Sigmoid colon (tissue), 7 donors: Measurements from ENCODE around the gene HSPB7. TPM values are rescaled to one million over a fixed set of nuclear protein-coding genes. Genes with fewer than 3 reads are reported as not detected.
"Not testable (repeated sequence)": the region's sequence is repeated elsewhere in the genome, so short reads cannot be mapped to it uniquely, and the experiment has no call there.

ENCODE experiments used
- DNase-seq: peaks from one replicate; pipeline ENCODE4 v3.0.0-alpha.2; 2019
- H3K27ac ChIP-seq, 4 donors: fragments of 200-600 bp; sonication (generic); one replicate each; pipeline ENCODE4 v1.5.1; 2016 to 2019; ENCODE audit warnings: mild to moderate bottlenecking in 1 of 4
- H3K27me3 ChIP-seq, 3 donors: fragments of 200-600 bp; sonication (generic); one replicate each; pipeline ENCODE4 v1.5.1; 2019; ENCODE audit warnings: mild to moderate bottlenecking in 1 of 3
- H3K36me3 ChIP-seq, 4 donors: fragments of 200-600 bp; sonication (generic); one replicate each; pipeline ENCODE4 v1.5.1; 2016 to 2019
- H3K4me1 ChIP-seq, 4 donors: fragments of 200-600 bp; sonication (generic); one replicate each; pipeline ENCODE4 v1.5.1; 2017 to 2019
- H3K4me3 ChIP-seq, 4 donors: fragments of 200-600 bp; sonication (generic); one replicate each; pipeline ENCODE4 v1.5.1; 2017 to 2019; ENCODE audit warnings: mild to moderate bottlenecking in 2 of 4, moderate library complexity in 1 of 4
- H3K9me3 ChIP-seq, 4 donors: fragments of 200-600 bp in 3 of 4; sonication (generic) in 3 of 4; one replicate each; pipeline versions ENCODE4 v1.5.1 to v1.6.1; 2013 to 2019
- CTCF ChIP-seq, 4 experiments: fragments of 450-650 bp in 3 of 4; fragments of 200-600 bp in 1 of 4; IDR thresholded peaks; one replicate each; pipeline ENCODE4 v1.5.1; 2016 to 2019; ENCODE audit warnings: antibody characterized with exemption in 4 of 4, mild to moderate bottlenecking in 3 of 4, moderate library complexity in 2 of 4
- EP300 ChIP-seq, 4 donors: sonication (generic); formaldehyde crosslinking; IDR thresholded peaks; one replicate each; pipeline ENCODE4 v1.6.1; 2017; ENCODE audit warnings: antibody characterized with exemption in 4 of 4
- POLR2A ChIP-seq, 2 donors: fragments of 450-650 bp; IDR thresholded peaks; one replicate each; pipeline ENCODE4 v1.6.1; 2016; ENCODE audit warnings: antibody characterized with exemption in 2 of 2, mild to moderate bottlenecking in 2 of 2, moderate library complexity in 2 of 2
- POLR2AphosphoS5 ChIP-seq, 4 donors: sonication (generic); formaldehyde crosslinking; IDR thresholded peaks; one replicate each; pipeline ENCODE4 v1.6.1; 2017; ENCODE audit warnings: antibody characterized with exemption in 4 of 4
- WGBS, 2 donors: extraction: QIAGEN DNeasy Blood & Tissue Kit; methylation state at CpG; one replicate each; pipeline ENCODE4 v1.1.7; 2013; 5-methylcytosine and 5-hydroxymethylcytosine counted together
- intact Hi-C: fragments of 100-400 bp; cut with DNase I; formaldehyde crosslinking; loops from one replicate; pipeline ENCODE4 v1.15.1; 2023
- polyA plus RNA-seq, 3 donors: library from polyadenylated mRNA; stranded (reverse); fragments of 200-250 nt; gene quantifications; one replicate each; pipeline ENCODE4 v1.2.3, GENCODE V29; 2013
- total RNA-seq, 4 donors: library from RNA; depleted of rRNA; stranded (reverse); fragments of >200 nt; gene quantifications; one replicate each; pipeline ENCODE4 v1.1.0, GENCODE V29; 2016
- donor health status: healthy with polysubstance abuse.
- donor health status: Bipolar disorder and iron deficiency.
- donor health status: healthy.

The HSPB7 gene
- total and polyA plus RNA-seq, 7 donors, result 6.7 to 224 (median 44.4) TPM

DNA sequence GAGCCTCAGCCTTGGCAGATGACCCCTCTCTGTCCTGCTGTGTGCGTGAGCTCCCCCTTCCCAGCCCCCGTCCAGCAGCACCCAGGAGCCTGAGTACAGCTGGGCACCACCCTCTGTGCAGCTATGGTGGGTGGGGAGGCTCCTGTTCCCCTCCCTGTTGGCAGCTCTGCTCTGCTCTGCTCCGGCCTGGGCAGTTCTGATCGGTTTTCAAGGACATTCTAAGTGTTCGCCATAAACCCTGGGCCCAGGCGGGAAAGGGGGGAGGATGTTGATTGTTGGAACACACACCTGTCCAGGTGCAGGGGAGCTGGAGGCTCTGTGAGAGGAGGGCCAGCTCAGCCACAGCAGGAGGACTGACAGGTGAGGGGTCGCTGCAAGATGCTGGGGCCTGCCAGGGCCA, 25.7 kb upstream of the HSPB7 start, which contains the start of gene CLCNKB:
TSS of gene CLCNKB (plus strand) at position 262 of the 400 bp plus-strand sequence. CDS start 711 bp downstream, outside the sequence.
- H3K27ac ChIP-seq, result no peak within 1 kb of the TSS
- 16 to 66% methylated on average over 7 of the region's 7 CpGs for WGBS, 2 donors
- no peak within 1 kb of the TSS for H3K4me3 ChIP-seq

GRCh38 chr1:16042654-16043053, 24.8 kb upstream of the HSPB7 start:
- 82 to 85% methylated on average over 9 of the region's 9 CpGs for whole genome bisulfite sequencing, 2 donors
- H3K27me3 ChIP-seq, H3K4me3 ChIP-seq, H3K36me3 ChIP-seq, H3K9me3 ChIP-seq, H3K4me1 ChIP-seq, DNase-seq, intact Hi-C loops, H3K27ac ChIP-seq: not testable (repeated sequence)

More for the DNA sequence above, 25.7 kb upstream of the HSPB7 start, which contains the start of gene CLCNKB:
- no peak for DNase-seq
- intact Hi-C loops, result no loop called here
- no peak for TF ChIP-seq EP300 (IDR thresholded peaks at IDR 0.05)
- TF ChIP-seq CTCF (IDR thresholded peaks at IDR 0.05), result no peak
- no peak for TF ChIP-seq POLR2AphosphoS5 (IDR thresholded peaks at IDR 0.05)
- TF ChIP-seq POLR2A (IDR thresholded peaks at IDR 0.05), result no peak
- Histone ChIP-seq H3K4me1 (peaks cover 0 to 2% (median 1%) of the 10 kb centered on the region in 4 donors), H3K27me3 (no peaks in the 10 kb centered on the region), H3K9me3 (no peaks in the 10 kb centered on the region), H3K36me3 (no peaks in the 10 kb centered on the region)

- no peak for DNase-seq
- no peak overlapping the region for H3K27ac ChIP-seq
- H3K4me3 ChIP-seq, result no peak overlapping the region
- no peaks in the 10 kb centered on the region for H3K4me1 ChIP-seq
- WGBS, 2 donors, result 88 to 92% methylated on average over 9 of the region's 9 CpGs
- intact Hi-C loops, result no loop called here
- H3K27me3 ChIP-seq, result no peaks in the 10 kb centered on the region
- no peaks in the 10 kb centered on the region for H3K36me3 ChIP-seq
- no peak for TF ChIP-seq CTCF (IDR thresholded peaks at IDR 0.05)
- TF ChIP-seq POLR2A (IDR thresholded peaks at IDR 0.05), result no peak
- H3K9me3 ChIP-seq, result no peaks in the 10 kb centered on the region
These were observed 24.3 kb upstream of the HSPB7 start for GRCh38 chr1:16042096-16042495.

GRCh38 chr1:16041200-16041599, 23.4 kb upstream of the HSPB7 start:
- TF ChIP-seq POLR2A (IDR thresholded peaks at IDR 0.05) (no peak), EP300 (IDR thresholded peaks at IDR 0.05) (no peak), CTCF (IDR thresholded peaks at IDR 0.05) (no peak), POLR2AphosphoS5 (IDR thresholded peaks at IDR 0.05) (no peak)
- 70 to 90% methylated on average over 8 of the region's 8 CpGs for WGBS, 2 donors

DNA sequence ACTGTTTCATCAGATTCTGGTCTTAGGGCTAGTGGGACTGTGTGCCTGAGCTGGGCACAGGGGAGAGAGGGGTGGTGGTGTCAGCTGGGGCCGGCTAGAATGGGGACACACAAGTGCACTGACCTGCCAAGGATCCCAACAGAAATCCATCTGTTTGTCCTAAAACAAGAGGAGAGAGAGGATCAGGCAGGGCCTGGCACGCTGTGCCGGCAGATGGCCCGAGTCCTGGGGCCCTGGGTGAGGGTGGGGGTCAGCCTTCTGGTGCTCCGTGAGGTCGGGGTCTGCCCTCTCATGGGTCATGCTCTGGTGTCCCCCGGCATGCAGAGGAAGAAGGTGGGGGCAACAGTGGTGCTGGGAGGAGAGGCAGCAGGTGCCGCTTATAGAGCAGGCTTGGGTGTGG, 22.0 kb upstream of the HSPB7 start:
- DNase-seq, H3K4me1 ChIP-seq, H3K36me3 ChIP-seq, H3K9me3 ChIP-seq, intact Hi-C loops, H3K27ac ChIP-seq, H3K27me3 ChIP-seq, H3K4me3 ChIP-seq: not testable (repeated sequence)
- WGBS, 2 donors, result 72 to 73% methylated on average over 7 to 8 of the region's 8 CpGs

More at GRCh38 chr1:16041200-16041599, 23.4 kb upstream of the HSPB7 start:
- H3K9me3 ChIP-seq, result no peaks in the 10 kb centered on the region
- no peaks in the 10 kb centered on the region for H3K36me3 ChIP-seq
- no peaks in the 10 kb centered on the region for H3K27me3 ChIP-seq
- no peak overlapping the region for H3K27ac ChIP-seq
- no peaks in the 10 kb centered on the region for H3K4me1 ChIP-seq
- intact Hi-C loops, result no loop called here
- DNase-seq, result no peak
- H3K4me3 ChIP-seq, result no peak overlapping the region

GRCh38 chr1:16038620-16038912, 20.7 kb upstream of the HSPB7 start:
- Histone ChIP-seq H3K4me1 (no peaks in the 10 kb centered on the region), H3K27me3 (no peaks in the 10 kb centered on the region), H3K4me3 (no peak overlapping the region), H3K9me3 (no peaks in the 10 kb centered on the region), H3K27ac (no peak overlapping the region), H3K36me3 (no peaks in the 10 kb centered on the region)
- DNase-seq, result no peak
- WGBS, 2 donors, result 36 to 77% methylated on average over 4 of the region's 4 CpGs
- intact Hi-C loops, result no loop called here
- TF ChIP-seq POLR2A (IDR thresholded peaks at IDR 0.05) (no peak), CTCF (IDR thresholded peaks at IDR 0.05) (no peak), EP300 (IDR thresholded peaks at IDR 0.05) (no peak), POLR2AphosphoS5 (IDR thresholded peaks at IDR 0.05) (no peak)

DNA sequence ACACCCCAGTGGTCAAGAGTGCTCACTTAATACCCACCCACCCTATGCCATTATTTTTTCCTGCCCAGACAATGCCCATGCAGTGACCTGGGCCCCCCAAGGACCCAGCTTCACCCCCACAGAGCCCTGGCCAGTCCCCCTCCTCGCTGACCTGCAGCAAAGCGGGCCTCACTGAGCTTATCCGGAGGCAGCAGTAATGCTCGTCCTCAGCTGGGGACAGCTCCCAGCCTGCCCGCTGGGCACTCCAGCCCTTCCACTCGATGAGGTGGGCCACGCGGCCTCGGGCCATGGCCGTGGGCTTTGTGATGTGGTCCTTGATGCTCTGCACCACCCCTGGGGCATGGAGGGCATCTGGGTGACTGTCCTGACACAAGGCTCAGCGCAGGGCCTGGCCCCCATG, 18.6 kb upstream of the HSPB7 start:
- DNase-seq, intact Hi-C loops, H3K27ac ChIP-seq, H3K27me3 ChIP-seq, H3K4me3 ChIP-seq, H3K36me3 ChIP-seq, H3K9me3 ChIP-seq: not testable (repeated sequence)
- WGBS, 2 donors, result 88 to 90% methylated on average over 10 to 11 of the region's 11 CpGs
- H3K4me1 ChIP-seq, result peaks cover 0 to 13% (median 7%) of the 10 kb centered on the region in 4 donors

GRCh38 chr1:16033103-16033632, 15.3 kb upstream of the HSPB7 start:
- H3K36me3 ChIP-seq, H3K9me3 ChIP-seq, H3K27ac ChIP-seq, H3K4me3 ChIP-seq, DNase-seq, H3K27me3 ChIP-seq: not testable (repeated sequence)
- WGBS, 2 donors, result 64 to 66% methylated on average over 7 of the region's 7 CpGs
- intact Hi-C loops, result loop anchor here (1.0 kb wide), 1 partner anchor 24 kb away; no protein-coding TSS in a partner anchor
- H3K4me1 ChIP-seq, result peaks cover 0 to 13% (median 7%) of the 10 kb centered on the region in 4 donors
